ENCODE results near the gene VPS13A. TPM values are rescaled to one million over a fixed set of nuclear protein-coding genes. Genes with fewer than 3 reads are reported as not detected.

VPS13A gene
- polyA plus RNA-seq (2012; ENCODE audit: insufficient read depth, insufficient read length, low read depth): 10.5 TPM

DNA sequence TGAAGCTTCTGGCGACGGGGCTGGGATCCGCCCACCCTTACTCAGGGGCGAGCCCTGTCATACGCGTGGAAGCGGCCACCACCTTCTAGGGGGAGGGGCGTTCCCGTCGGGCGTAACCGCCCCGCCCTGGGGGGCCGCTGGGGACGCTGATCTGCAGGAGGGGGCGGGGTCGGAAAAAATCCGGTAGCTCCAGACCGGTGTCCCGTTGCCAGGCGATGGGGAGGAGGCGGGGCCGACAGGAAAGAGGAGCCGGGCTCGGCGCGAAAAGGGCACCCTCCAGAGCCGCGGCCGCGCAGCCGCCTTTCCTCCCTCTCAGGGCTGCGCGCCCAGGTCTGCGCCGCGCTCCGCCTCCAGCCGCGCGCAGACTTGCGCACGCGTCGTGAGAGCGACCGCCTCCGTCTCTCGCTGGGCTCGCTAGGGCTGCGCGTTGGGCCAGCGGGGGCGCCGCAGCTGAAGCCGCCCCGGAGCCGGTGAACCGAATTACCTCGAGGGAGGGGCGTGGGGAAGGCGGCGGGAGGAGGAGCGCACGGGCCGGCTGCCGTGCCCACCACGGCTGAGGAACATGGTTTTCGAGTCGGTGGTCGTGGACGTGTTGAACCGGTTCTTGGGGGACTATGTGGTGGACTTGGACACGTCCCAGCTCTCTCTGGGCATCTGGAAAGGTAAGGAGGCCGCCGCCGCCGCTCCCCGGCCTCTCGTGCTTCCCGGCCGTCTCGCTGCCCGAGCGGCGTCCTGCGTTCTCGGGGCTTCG is at the start of gene VPS13A:
TSS of gene VPS13A (plus strand) at position 392 of the 751 bp plus-strand sequence. CDS start at position 563, 171 bp downstream.
- DNase-seq: peak; percentile 99
- H3K9me3 ChIP-seq: no peaks in the 10 kb centered on the region
- H3K36me3 ChIP-seq: no peaks in the 10 kb centered on the region
- H3K27me3 ChIP-seq: no peaks in the 10 kb centered on the region
- TF ChIP-seq, protein P1, sequence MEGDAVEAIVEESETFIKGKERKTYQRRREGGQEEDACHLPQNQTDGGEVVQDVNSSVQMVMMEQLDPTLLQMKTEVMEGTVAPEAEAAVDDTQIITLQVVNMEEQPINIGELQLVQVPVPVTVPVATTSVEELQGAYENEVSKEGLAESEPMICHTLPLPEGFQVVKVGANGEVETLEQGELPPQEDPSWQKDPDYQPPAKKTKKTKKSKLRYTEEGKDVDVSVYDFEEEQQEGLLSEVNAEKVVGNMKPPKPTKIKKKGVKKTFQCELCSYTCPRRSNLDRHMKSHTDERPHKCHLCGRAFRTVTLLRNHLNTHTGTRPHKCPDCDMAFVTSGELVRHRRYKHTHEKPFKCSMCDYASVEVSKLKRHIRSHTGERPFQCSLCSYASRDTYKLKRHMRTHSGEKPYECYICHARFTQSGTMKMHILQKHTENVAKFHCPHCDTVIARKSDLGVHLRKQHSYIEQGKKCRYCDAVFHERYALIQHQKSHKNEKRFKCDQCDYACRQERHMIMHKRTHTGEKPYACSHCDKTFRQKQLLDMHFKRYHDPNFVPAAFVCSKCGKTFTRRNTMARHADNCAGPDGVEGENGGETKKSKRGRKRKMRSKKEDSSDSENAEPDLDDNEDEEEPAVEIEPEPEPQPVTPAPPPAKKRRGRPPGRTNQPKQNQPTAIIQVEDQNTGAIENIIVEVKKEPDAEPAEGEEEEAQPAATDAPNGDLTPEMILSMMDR (IDR thresholded peaks at IDR 0.05; ENCODE audit: low read depth, low read length): no peak
- H3K4me3 ChIP-seq (ENCODE audit: low read depth, low read length): peak within 1 kb of the TSS; percentile 78
- no peaks in the 10 kb centered on the region; the same call in 1 of the 2 replicates for H3K4me1 ChIP-seq

DNA sequence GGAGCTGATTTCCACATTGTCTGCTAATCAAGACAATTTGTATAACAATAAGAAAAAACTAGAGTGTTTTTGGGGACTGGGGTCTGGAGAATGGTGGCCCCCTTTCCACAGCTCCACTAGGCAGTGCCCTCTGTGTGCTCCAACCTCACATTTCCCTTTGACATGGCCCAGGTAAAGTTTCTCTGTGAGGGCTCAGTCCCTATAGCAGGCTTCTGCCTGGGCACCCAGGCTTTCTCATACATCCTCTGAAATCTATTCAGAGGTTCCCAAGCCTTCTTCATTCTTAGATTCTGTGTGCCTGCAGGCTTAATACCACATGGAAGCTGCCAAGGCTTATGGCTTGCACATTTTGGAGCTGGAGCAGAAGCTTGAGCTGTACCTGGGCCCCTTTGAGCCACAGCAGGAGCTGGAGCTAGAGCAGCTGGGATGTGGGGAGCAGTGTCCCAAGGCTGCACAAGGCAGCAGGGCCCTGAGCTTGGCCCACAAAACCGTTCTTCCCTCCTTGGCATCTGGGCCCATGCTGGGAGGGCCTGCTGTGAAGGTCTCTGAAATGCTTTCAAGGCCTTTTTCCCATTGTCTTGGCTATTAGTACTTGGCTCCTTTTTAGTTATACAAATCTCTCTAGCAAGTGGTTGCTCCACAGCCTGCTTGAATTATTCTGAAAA is 49.1 kb upstream of the VPS13A start:
- Histone ChIP-seq H3K4me1 (no peaks in the 10 kb centered on the region), H3K9me3 (peaks cover 3% of the 10 kb centered on the region; the same call in 1 of the 2 replicates), H3K27me3 (peaks cover 28% of the 10 kb centered on the region), H3K4me3 (ENCODE audit: low read depth, low read length) (no peak overlapping the region), H3K36me3 (no peaks in the 10 kb centered on the region)
- TF ChIP-seq, protein P1 (IDR thresholded peaks at IDR 0.05; ENCODE audit: low read depth, low read length): no peak
- no peak for DNase-seq

DNA sequence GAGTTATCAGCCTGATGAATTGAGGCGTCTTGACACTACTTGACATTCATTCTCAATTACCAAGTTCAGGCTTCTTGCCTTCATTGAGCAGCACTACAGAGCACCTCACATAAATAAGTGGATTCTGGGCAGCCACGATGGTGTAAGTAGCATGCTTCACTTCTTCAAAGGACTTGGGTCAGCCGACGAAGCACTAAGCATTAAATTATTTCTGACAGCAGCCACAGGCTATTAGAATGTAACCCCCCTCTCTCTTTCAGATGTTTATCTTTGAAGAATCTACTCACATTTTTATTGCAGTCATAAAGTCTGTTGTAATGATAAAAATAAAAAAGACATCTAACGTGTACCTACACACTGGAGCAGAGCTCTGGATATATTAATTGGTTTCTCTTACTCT is 45.9 kb upstream of the VPS13A start:
- no peak for DNase-seq
- Histone ChIP-seq H3K9me3 (no peaks in the 10 kb centered on the region; the same call in 1 of the 2 replicates), H3K27me3 (peaks cover 17% of the 10 kb centered on the region), H3K4me1 (no peaks in the 10 kb centered on the region), H3K36me3 (no peaks in the 10 kb centered on the region), H3K4me3 (ENCODE audit: low read depth, low read length) (no peak overlapping the region)
- TF ChIP-seq, protein P1 (IDR thresholded peaks at IDR 0.05; ENCODE audit: low read depth, low read length): no peak

DNA sequence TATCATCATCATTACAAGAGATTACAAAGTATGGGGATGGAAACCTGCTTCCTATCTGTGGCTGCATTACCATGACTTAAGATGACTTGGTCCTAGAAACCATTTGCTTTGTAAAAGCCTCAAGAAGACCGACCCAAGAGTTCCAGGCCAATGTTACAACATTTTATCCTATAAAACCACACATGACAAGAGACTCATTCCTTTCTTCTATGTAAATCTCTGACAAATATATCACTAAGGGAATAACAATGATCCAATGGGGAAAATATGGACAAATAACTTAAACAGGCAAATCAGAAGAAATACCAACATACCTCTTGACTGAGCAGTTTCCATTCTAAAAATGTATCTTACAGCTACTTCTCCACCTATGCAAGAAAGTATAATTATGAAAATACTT is 44.3 kb upstream of the VPS13A start:
- no peaks in the 10 kb centered on the region; the same call in 1 of the 2 replicates for H3K9me3 ChIP-seq
- TF ChIP-seq, protein P1 (IDR thresholded peaks at IDR 0.05; ENCODE audit: low read depth, low read length): no peak
- peaks cover 15% of the 10 kb centered on the region; the same call in 1 of the 2 replicates for H3K27me3 ChIP-seq
- no peak for DNase-seq
- H3K4me3 ChIP-seq (ENCODE audit: low read depth, low read length): no peak overlapping the region
- H3K4me1 ChIP-seq: no peaks in the 10 kb centered on the region
- no peaks in the 10 kb centered on the region for H3K36me3 ChIP-seq

DNA sequence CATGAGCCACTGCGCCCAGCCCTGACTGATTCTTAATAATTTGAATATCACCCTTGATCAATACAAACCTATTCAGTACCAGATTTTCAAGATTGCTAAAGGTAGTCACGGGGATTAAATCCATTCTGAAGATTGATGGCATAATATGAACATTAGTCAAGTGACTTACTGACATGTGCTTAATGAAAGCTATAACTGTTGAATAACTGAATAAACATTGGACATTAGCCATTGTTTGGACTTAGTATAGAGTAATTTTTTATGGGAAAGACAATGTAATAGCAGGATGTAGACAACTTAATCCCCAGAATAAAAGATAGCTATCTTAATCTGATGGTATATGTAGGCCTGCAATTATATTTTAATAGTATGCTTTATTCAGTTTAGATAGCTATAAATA is 35.0 kb upstream of the VPS13A start:
- DNase-seq: no peak
- H3K4me3 ChIP-seq (ENCODE audit: low read depth, low read length): no peak overlapping the region
- H3K27me3 ChIP-seq: no peaks in the 10 kb centered on the region
- H3K9me3 ChIP-seq: no peaks in the 10 kb centered on the region
- no peaks in the 10 kb centered on the region for H3K36me3 ChIP-seq
- TF ChIP-seq, protein P1 (IDR thresholded peaks at IDR 0.05; ENCODE audit: low read depth, low read length): no peak
- H3K4me1 ChIP-seq: no peaks in the 10 kb centered on the region

DNA sequence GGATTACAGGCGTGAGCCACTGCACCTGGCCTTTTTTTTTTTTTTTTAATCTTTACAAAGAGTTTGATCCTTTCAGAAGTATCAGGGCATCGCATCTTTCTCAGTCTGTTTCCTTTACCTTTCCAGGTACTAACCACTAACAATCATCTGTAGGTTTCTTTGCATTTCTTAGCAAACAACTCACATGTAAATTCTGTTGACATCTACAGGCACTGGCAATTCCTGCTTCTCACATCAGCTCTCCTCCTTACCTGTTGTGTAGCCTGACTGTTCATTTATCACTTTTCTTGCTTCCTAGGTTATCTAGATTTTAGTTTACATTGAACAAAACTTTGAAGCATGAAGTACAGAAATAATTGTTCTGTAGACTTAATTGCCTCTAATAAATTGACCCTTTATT is 27.5 kb upstream of the VPS13A start:
- H3K27me3 ChIP-seq: no peaks in the 10 kb centered on the region; the same call in 1 of the 2 replicates
- no peak overlapping the region for H3K4me3 ChIP-seq (ENCODE audit: low read depth, low read length)
- no peak for DNase-seq
- no peaks in the 10 kb centered on the region for H3K9me3 ChIP-seq
- no peaks in the 10 kb centered on the region for H3K36me3 ChIP-seq
- H3K4me1 ChIP-seq: no peaks in the 10 kb centered on the region
- TF ChIP-seq, protein P1 (IDR thresholded peaks at IDR 0.05; ENCODE audit: low read depth, low read length): no peak
